HG02970 (cell line): ENCODE data around the gene CNOT11.

Experiments used
- ATAC-seq: cut with Tn5 transposase; IDR thresholded peaks from one replicate; pipeline ENCODE4 v1.9.1; 2021; ENCODE audit warnings: mild to moderate bottlenecking, moderate library complexity, moderate number of reproducible peaks; ENCODE audit not compliant: unreplicated experiment, low FRiP score

Gene CNOT11

DNA sequence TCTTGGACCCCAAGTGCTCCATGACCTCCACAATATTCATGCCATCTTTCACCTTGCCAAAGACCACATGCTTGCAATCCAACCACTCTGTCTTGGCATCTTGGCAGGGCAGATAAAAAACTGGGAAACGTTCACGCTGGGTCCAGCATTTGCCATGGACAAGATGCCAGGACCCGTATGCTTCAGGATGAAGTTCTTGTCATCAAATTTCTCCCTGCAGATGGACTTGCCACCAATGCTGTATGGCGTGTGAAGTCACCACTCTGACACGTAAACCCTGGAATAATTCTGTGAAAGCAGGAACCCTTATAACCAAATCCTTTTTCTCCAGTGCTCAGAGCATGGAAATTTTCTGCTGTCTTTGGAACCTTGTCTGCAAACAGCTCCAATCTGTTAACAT is 21.5 kb downstream of the CNOT11 start:
- no peak for ATAC-seq

- no peak for ATAC-seq
These were observed 24.4 kb downstream of the CNOT11 start for GRCh38 chr2:101277111-101277510.

GRCh38 chr2:101278925-101279324 is 26.2 kb downstream of the CNOT11 start:
- no peak for ATAC-seq

- ATAC-seq: no peak
These were observed 28.8 kb downstream of the CNOT11 start for GRCh38 chr2:101281482-101281881.

GRCh38 chr2:101282980-101283379 is 30.3 kb downstream of the CNOT11 start:
- ATAC-seq: no peak

- no peak for ATAC-seq
These were observed 34.0 kb downstream of the CNOT11 start for GRCh38 chr2:101286684-101287083.

- ATAC-seq: no peak
These were observed 34.6 kb downstream of the CNOT11 start for GRCh38 chr2:101287303-101287702.

DNA sequence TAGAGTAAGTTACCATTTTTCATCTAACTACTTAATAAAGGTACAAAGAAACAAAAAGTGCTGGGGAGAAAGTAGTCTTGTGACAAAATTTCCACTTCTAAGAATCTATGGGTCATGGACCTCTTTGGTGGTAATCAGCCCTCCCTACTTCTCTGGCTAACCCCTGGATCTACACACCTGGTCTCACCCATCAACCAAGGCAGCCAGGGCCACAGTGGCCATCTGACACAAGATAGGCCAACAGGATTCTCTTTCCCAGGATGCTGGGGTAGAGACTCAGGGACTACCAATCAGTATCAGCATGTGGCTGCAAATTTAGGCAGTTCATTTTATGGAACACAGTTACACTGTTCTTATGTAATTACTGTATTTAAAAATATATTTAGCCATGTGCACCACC is 38.0 kb downstream of the CNOT11 start:
- no peak for ATAC-seq

GRCh38 chr2:101291973-101292372 is 39.3 kb downstream of the CNOT11 start:
- ATAC-seq: no peak

GRCh38 chr2:101293544-101293943 is 40.9 kb downstream of the CNOT11 start:
- no peak for ATAC-seq

- ATAC-seq: no peak
These were observed 42.2 kb downstream of the CNOT11 start for GRCh38 chr2:101294861-101295260.

DNA sequence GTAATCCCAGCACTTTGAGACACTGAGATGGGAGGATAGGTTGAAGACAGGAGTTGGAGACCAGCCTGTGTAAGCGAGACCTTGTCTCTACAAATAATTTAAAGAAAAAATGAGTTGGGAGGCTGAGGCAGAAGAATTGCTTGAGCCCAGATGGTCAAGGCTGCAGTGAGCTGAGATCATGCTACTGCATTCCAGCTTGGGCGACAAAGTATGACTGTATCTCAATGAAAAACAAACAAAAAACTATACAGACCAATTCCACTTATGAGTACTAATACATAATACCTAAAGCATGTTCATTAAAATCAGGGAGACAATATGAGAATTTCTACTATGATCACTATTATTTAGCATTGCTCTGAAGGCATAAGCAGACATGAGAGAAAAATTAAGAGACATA is 43.2 kb downstream of the CNOT11 start:
- ATAC-seq: no peak

DNA sequence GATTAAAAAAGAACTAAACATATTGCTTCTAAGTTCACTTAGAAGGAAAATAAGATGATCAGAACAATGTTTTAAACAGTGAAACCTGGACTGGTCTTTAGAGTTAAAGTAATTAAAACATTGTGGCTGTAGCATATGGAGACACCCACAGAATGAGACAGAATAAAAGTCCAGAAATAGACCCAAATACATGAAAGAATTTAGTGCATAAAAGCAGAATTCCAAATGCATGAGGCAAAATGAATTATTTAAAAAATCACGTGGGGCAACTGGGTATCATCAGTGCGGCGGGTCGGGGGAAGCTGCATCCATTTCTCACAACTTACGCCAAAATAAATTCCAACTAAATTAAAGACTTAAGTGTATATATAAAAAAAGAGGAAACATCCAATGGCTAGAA is 43.7 kb downstream of the CNOT11 start:
- no peak for ATAC-seq

- ATAC-seq: no peak
These were observed 44.7 kb downstream of the CNOT11 start for GRCh38 chr2:101297383-101297782.

DNA sequence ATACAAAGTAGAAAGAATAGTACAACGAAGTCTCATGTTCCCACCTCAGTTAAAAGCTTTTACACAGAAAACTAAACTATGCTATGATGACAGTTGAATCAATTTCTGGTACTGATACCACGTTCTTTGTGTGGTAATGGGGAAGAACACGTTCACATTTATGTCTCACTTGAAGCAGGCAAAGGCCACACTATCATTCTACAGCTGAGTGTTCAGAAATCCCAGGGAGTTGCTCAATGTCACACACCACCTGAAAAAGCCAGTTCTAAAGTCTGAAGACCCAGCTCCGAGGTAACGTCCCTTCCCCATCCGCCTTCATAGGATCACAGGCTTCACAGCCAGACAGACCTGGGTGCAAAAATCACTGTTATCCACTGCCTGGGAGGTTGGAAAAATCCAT is 46.9 kb downstream of the CNOT11 start:
- no peak for ATAC-seq

DNA sequence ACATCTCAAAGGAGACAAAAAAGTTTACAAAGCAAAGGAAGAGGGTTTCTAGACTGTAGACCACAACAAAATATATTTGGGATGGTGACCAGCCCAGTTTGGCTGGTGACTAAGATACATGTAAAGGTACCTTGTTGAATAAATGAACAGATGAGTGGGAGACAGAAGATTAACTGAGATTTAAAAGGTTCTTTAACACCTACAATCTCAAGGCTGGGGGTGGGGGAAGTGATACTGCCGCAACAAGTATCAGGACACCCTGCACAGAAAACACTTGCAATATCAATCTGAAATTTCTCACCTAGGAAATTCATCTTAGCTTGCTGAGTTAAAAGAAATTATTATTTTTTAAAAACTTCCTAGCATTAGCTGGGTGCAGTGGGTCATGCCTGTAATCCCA is 47.5 kb downstream of the CNOT11 start:
- ATAC-seq: no peak

DNA sequence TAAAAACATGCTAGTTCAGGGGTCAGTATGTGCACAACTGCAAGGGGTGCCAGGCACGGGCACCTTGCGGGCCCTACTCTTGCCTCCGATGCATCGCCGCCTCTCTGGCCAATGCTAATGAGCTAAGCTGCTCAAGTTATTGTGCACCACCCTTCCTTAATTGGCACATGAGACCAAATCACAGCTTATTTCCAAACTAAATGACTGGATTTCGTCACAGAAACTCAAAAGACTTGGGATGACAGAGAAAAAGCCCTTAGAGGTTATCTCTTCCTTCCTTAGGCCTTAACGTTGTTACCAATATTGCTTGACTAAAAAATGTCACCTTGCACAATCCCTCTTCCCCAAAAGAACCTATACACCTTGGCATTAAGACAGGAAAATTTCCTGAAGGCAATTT is 48.1 kb downstream of the CNOT11 start:
- ATAC-seq: no peak

DNA sequence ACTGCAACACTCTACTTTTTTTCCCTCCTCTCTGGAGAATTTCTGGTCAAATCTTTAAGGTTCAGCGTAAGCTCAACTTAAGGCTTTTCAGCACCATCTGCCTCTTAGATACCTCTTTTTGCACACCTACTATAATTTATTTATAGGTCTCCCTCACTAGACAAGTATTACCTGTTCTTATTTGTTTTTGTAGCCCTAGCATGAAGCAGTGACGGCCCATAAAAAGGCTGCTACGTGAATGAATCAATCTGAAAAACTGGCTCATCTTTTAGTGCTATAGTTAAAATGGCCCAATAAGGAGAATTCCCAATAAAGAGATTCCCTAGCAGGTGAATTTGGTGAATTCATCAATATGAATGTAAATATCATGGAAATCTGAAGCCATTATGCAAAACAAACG is 49.3 kb downstream of the CNOT11 start:
- no peak for ATAC-seq

GRCh38 chr2:101303688-101304087 is 51.0 kb downstream of the CNOT11 start:
- ATAC-seq: no peak

DNA sequence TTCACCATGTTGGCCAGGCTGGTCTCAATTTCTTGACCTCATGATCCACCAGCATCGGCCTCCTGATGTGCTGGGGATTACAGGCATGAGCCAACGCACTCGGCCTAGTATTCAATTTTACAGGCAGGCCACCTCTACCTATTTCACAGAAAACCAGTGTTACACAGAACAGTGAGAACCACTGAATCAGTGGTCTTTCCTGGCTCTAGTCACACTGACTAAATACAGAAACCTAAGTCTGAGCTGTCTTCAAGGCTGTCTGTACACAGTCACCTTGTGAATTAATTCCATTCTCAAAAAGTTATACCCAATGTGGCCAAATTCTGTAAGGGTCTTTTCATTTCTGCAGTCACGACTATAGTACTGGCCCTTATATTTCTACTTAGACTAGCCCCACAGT is 52.3 kb downstream of the CNOT11 start:
- ATAC-seq: no peak

DNA sequence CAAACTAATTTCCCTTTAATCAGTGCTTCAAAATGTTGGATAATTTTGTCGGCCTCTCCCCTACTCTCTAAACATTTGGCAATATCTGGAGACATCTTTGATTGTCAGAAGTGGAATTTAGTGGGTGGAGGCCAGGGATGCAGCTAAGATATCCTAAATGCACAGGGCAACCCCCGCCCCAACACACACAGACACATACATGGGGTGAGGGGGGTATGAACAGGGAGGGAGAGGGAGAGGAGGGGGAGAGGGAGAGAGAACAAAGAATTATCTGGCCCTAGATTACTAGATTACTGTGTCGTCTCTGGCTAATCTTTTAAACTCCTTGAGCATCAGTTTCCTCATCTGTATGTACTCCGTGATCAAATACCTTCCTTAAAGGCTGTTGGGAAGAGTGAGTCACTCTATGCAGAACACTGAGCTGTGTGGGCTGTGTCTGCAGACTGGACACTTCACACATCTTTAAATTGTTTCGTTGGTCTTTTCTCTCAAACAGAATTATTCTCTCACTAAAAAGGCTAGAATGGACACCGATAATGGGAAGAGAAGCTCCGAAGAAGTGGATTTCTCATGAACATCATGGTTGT is 52.9 kb downstream of the CNOT11 start:
- no peak for ATAC-seq

DNA sequence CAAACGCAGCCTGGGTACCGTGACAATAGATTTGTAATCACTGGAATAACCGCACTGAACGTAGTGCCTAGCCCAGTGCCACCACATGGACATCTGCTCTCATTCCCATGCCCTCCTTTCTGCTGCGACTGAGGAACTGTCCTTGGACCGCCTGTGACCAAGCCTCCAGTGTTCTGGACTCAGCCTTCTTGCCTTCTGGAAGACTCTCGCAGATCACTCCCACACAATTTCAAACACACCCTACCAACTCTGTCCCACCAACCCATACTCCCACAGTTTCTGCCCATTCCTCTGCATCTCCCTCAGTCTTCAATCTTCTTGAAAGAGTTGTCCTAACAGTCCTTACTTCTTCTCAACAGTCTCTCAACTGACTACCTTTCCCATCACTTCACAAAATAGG is 53.7 kb downstream of the CNOT11 start:
- ATAC-seq: no peak

GRCh38 chr2:101307503-101307902 is 54.8 kb downstream of the CNOT11 start:
- ATAC-seq: no peak
